HepG2 (cell line): ENCODE data around the gene METTL4. TPM values are rescaled to one million over a fixed set of nuclear protein-coding genes. Genes with fewer than 3 reads are reported as not detected.

Source experiments
- ATAC-seq: fragments of 200-7000 bp; cut with Tn5 transposase; 3 replicates; pipeline ENCODE4 v1.9.1; 2020; ENCODE audit warnings: mild to moderate bottlenecking, moderate library complexity
- BruUV-seq: library from RNA; stranded (reverse); fragments of 400-500 nt; replicated peaks from 2 replicates; lab custom pipeline; 2021; lab: Mats Ljungman, UMichigan
- CTCF ChIA-PET: fragments of 300-600 bp; formaldehyde crosslinking; extraction: SDS; loops from one replicate; lab custom pipeline; 2021; ENCODE audit warnings: low total read pairs, inconsistent platforms, low intra/inter-chr PET ratio; lab: Yijun Ruan, JAX
- POLR2A ChIA-PET: fragments of 350-600 bp; sonication (Branson Sonifier 250); formaldehyde crosslinking; loops from one replicate; lab custom pipeline; 2020; ENCODE audit warnings: antibody characterized with exemption, inconsistent platforms; lab: Yijun Ruan, JAX
- DNase-seq: peaks from one replicate; pipeline ENCODE4 v3.0.0-alpha.2; 2015; ENCODE audit warnings: low spot score
- FAIRE-seq: peaks from 3 replicates; lab custom pipeline; 2011; peaks lifted over from hg19 to GRCh38; lab: Jason Lieb, UNC
- H2AFZ ChIP-seq: one replicate; pipeline ENCODE4 v1.6.1; 2011; ENCODE audit warnings: low read length, inconsistent platforms
- H3K27ac ChIP-seq: fragments of 300-600 bp; 3 replicates; pipeline ENCODE4 v1.8.0; 2011; ENCODE audit warnings: mixed run types, mild to moderate bottlenecking, mixed read lengths, low read length, inconsistent platforms; ENCODE audit not compliant: insufficient read depth; ENCODE audit errors: extremely low read length
- H3K27me3 ChIP-seq, 2 experiments: fragments of 200-600 bp in 1 of 2; 2 replicates in 1 of 2; 3 replicates in 1 of 2; pipeline versions ENCODE4 v1.6.0 to v1.8.0; 2011; ENCODE audit warnings: low read length in 2 of 2, mild to moderate bottlenecking in 2 of 2, moderate library complexity in 2 of 2, inconsistent platforms in 1 of 2; ENCODE audit not compliant: insufficient read depth in 2 of 2, control insufficient read depth in 1 of 2
- H3K36me3 ChIP-seq, 2 experiments: fragments of 200-600 bp in 1 of 2; replicated peaks in 1 of 2; 2 replicates in 1 of 2; 3 replicates in 1 of 2; pipeline versions ENCODE4 v1.5.1 to v1.8.0; 2011; ENCODE audit warnings: low read length in 2 of 2, inconsistent platforms in 1 of 2; ENCODE audit not compliant: insufficient read depth in 2 of 2, control insufficient read depth in 1 of 2
- H3K4me1 ChIP-seq: 2 replicates; pipeline ENCODE4 v1.5.1; 2012; ENCODE audit warnings: low read length, inconsistent platforms; ENCODE audit not compliant: insufficient read depth
- H3K4me2 ChIP-seq: 2 replicates; pipeline ENCODE4 v1.6.0; 2011; ENCODE audit warnings: low read depth, low read length, inconsistent platforms
- H3K4me3 ChIP-seq, 3 experiments: fragments of 200-600 bp in 1 of 3; sonication (generic), shearing (Covaris generic) in 1 of 3; replicated peaks in 1 of 3; 2 replicates each; pipeline ENCODE4 v1.5.1; 2011 to 2016; ENCODE audit warnings: low read length in 3 of 3, inconsistent platforms in 2 of 3, low read depth in 2 of 3, mild to moderate bottlenecking in 2 of 3, control low read depth in 1 of 3, mixed read lengths in 1 of 3; ENCODE audit not compliant: insufficient read depth in 1 of 3
- H3K79me2 ChIP-seq: one replicate; pipeline ENCODE4 v1.6.1; 2011; ENCODE audit warnings: low read length, inconsistent platforms; ENCODE audit not compliant: insufficient read depth
- H3K9ac ChIP-seq: 2 replicates; pipeline ENCODE4 v1.6.0; 2011; ENCODE audit warnings: mild to moderate bottlenecking, low read depth, low read length, inconsistent platforms; ENCODE audit not compliant: insufficient read depth
- H3K9me3 ChIP-seq: 2 replicates; pipeline ENCODE4 v1.5.1; 2012; ENCODE audit warnings: mild to moderate bottlenecking, low read length
- H4K20me1 ChIP-seq: 2 replicates; pipeline ENCODE4 v1.6.0; 2011; ENCODE audit warnings: inconsistent platforms, mild to moderate bottlenecking, low read length, moderate library complexity; ENCODE audit not compliant: insufficient read depth
- JUNB ChIP-seq: sonication (generic); formaldehyde crosslinking; IDR thresholded peaks from 2 replicates; pipeline ENCODE4 v1.8.0; 2022; ENCODE audit warnings: missing genetic modification reagents, mild to moderate bottlenecking, borderline replicate concordance
- RAD51 ChIP-seq: fragments of 450-650 bp; IDR thresholded peaks from 2 replicates; pipeline ENCODE4 v1.6.1; 2016; ENCODE audit warnings: borderline replicate concordance
- TMF1 ChIP-seq: sonication (generic); formaldehyde crosslinking; IDR thresholded peaks from 2 replicates; pipeline ENCODE4 v1.8.1; 2022; ENCODE audit warnings: low read depth, missing genetic modification reagents
- TRIM24 ChIP-seq: sonication (generic); formaldehyde crosslinking; IDR thresholded peaks from 2 replicates; pipeline ENCODE4 v1.8.0; 2022; ENCODE audit warnings: mild to moderate bottlenecking, missing genetic modification reagents
- ZNF768 ChIP-seq: sonication (generic); formaldehyde crosslinking; IDR thresholded peaks from 2 replicates; pipeline ENCODE4 v1.4.0; 2020; ENCODE audit warnings: missing genetic modification reagents
- WGBS: methylation state at CpG from one replicate; pipeline ENCODE4 v1.1.6; 2017; ENCODE audit warnings: low lambda C conversion rate; 5-methylcytosine and 5-hydroxymethylcytosine counted together
- in situ Hi-C: cut with HindIII; loops from 2 replicates; pipeline ENCODE4 v1.10.0; 2017; ENCODE audit warnings: low pct_unique_long_range_greater_than_20kb; ENCODE audit not compliant: extremely low pct_ligation_motif_present
- intact Hi-C: fragments of 100-400 bp; cut with micrococcal nuclease; formaldehyde crosslinking; loops from one replicate; pipeline ENCODE4 v1.10.0; 2022; ENCODE audit not compliant: unreplicated experiment
- polyA plus RNA-seq, 8 experiments: library from polyadenylated mRNA; depleted of rRNA in 3 of 8; stranded (reverse) in 7 of 8; unstranded in 1 of 8; fragments of >200 nt; fragmentation: Illumina TruSeq in 4 of 8; extraction: Trizol in 4 of 8; gene quantifications; 2 replicates each; pipeline versions ENCODE4 v1.2.1 to v1.2.3, GENCODE V29; 2011 to 2016; ENCODE audit warnings: low read depth in 4 of 8, missing spikeins in 1 of 8, mixed read lengths in 1 of 8; ENCODE audit not compliant: insufficient read depth in 1 of 8
- total RNA-seq, 5 experiments: library from RNA; depleted of rRNA; stranded (reverse); fragments of >200 nt; fragmentation: Illumina TruSeq; extraction: Trizol; gene quantifications; 2 replicates each; pipeline ENCODE4 v1.2.3, GENCODE V29; 2016; ENCODE audit warnings: low read depth in 1 of 5
- TF ChIP-seq, protein P1 (sequence below): sonication (generic); formaldehyde crosslinking; IDR thresholded peaks from 2 replicates; pipeline ENCODE4 v1.9.0; 2021; ENCODE audit warnings: missing genetic modification reagents, borderline replicate concordance
- TF ChIP-seq, protein P2 (sequence below): IDR thresholded peaks from 2 replicates; pipeline ENCODE4 v1.4.0; 2020; ENCODE audit warnings: mild to moderate bottlenecking, missing genetic modification reagents
- TF ChIP-seq, protein P3 (sequence below): sonication (generic); formaldehyde crosslinking; IDR thresholded peaks from 2 replicates; pipeline ENCODE4 v1.8.0; 2022; ENCODE audit warnings: low read depth, missing genetic modification reagents

The METTL4 gene
- total and polyA plus RNA-seq, 2 of the 13 experiments (the other 11 are each of a cell fraction or from before 2014, with no cell fraction given), result 6.8 to 8.1 TPM

DNA sequence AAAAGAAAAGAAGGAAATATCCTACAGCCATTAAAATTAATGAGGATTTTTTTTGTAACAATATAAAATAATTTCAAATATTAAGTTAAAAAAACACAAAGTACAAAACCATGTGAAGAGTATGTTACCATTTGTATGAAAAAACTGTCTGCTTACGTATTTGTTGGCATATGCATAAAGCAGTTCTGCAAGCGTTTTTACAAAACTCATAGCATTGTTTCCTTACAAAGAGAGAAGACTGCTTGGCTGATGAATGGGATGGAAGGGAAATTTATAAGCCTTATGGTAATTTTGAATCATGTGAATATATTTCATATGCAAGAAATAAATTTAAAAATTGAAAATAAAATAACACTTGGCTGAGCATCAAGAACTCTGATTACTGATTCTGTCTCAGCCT, 63.1 kb downstream of the METTL4 start:
- H3K4me1 ChIP-seq, result no peaks in the 10 kb centered on the region
- in situ Hi-C loops, result no loop called here
- FAIRE-seq (no peak), ATAC-seq (no peak), DNase-seq (no peak)
- intact Hi-C loops, result no loop called here
- H3K27me3 ChIP-seq, result no peaks in the 10 kb centered on the region
- no peaks in the 10 kb centered on the region for H3K36me3 ChIP-seq
- ChIA-PET CTCF (no interaction called here), POLR2A (no interaction called here)
- TF ChIP-seq JUNB (CRISPR knock-in tag) (no peak), RAD51 (no peak), TMF1 (CRISPR knock-in tag) (no peak), ZNF768 (no peak), TRIM24 (CRISPR knock-in tag) (no peak)
- TF ChIP-seq, protein P1, sequence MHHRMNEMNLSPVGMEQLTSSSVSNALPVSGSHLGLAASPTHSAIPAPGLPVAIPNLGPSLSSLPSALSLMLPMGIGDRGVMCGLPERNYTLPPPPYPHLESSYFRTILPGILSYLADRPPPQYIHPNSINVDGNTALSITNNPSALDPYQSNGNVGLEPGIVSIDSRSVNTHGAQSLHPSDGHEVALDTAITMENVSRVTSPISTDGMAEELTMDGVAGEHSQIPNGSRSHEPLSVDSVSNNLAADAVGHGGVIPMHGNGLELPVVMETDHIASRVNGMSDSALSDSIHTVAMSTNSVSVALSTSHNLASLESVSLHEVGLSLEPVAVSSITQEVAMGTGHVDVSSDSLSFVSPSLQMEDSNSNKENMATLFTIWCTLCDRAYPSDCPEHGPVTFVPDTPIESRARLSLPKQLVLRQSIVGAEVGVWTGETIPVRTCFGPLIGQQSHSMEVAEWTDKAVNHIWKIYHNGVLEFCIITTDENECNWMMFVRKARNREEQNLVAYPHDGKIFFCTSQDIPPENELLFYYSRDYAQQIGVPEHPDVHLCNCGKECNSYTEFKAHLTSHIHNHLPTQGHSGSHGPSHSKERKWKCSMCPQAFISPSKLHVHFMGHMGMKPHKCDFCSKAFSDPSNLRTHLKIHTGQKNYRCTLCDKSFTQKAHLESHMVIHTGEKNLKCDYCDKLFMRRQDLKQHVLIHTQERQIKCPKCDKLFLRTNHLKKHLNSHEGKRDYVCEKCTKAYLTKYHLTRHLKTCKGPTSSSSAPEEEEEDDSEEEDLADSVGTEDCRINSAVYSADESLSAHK (CRISPR knock-in tag), result no peak
- TF ChIP-seq, protein P2, sequence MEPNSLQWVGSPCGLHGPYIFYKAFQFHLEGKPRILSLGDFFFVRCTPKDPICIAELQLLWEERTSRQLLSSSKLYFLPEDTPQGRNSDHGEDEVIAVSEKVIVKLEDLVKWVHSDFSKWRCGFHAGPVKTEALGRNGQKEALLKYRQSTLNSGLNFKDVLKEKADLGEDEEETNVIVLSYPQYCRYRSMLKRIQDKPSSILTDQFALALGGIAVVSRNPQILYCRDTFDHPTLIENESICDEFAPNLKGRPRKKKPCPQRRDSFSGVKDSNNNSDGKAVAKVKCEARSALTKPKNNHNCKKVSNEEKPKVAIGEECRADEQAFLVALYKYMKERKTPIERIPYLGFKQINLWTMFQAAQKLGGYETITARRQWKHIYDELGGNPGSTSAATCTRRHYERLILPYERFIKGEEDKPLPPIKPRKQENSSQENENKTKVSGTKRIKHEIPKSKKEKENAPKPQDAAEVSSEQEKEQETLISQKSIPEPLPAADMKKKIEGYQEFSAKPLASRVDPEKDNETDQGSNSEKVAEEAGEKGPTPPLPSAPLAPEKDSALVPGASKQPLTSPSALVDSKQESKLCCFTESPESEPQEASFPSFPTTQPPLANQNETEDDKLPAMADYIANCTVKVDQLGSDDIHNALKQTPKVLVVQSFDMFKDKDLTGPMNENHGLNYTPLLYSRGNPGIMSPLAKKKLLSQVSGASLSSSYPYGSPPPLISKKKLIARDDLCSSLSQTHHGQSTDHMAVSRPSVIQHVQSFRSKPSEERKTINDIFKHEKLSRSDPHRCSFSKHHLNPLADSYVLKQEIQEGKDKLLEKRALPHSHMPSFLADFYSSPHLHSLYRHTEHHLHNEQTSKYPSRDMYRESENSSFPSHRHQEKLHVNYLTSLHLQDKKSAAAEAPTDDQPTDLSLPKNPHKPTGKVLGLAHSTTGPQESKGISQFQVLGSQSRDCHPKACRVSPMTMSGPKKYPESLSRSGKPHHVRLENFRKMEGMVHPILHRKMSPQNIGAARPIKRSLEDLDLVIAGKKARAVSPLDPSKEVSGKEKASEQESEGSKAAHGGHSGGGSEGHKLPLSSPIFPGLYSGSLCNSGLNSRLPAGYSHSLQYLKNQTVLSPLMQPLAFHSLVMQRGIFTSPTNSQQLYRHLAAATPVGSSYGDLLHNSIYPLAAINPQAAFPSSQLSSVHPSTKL (CRISPR knock-in tag), result no peak
- TF ChIP-seq, protein P3, sequence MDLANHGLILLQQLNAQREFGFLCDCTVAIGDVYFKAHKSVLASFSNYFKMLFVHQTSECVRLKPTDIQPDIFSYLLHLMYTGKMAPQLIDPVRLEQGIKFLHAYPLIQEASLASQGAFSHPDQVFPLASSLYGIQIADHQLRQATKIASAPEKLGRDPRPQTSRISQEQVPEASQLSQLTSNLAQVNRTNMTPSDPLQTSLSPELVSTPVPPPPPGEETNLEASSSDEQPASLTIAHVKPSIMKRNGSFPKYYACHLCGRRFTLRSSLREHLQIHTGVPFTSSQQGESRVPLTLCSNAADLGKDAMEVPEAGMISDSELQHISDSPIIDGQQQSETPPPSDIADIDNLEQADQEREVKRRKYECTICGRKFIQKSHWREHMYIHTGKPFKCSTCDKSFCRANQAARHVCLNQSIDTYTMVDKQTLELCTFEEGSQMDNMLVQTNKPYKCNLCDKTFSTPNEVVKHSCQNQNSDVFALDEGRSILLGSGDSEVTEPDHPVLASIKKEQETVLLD, result no peak
- WGBS, result 54% methylated on average over 2 of the region's 2 CpGs
- BruUV-seq, result no TSS peak
- no peak overlapping the region for H3K27ac ChIP-seq
- no peaks in the 10 kb centered on the region for H3K79me2 ChIP-seq
- H3K9ac ChIP-seq, result no peak overlapping the region
- no peak overlapping the region for H3K4me3 ChIP-seq
- no peaks in the 10 kb centered on the region for H4K20me1 ChIP-seq
- H2AFZ ChIP-seq, result no peak overlapping the region
- H3K9me3 ChIP-seq, result no peaks in the 10 kb centered on the region
- H3K4me2 ChIP-seq, result no peak overlapping the region
